Neuron (in vitro differentiated cells): Measurements from ENCODE around the gene NCKAP5.

ENCODE experiments used
- H2AFZ ChIP-seq: one replicate; pipeline ENCODE4 v1.6.1; 2013; ENCODE audit warnings: low read depth, mild to moderate bottlenecking, inconsistent platforms, low read length, moderate library complexity
- H3K27me3 ChIP-seq: one replicate; pipeline ENCODE4 v1.6.1; 2013; ENCODE audit warnings: low read length; ENCODE audit not compliant: insufficient read depth
- H3K36me3 ChIP-seq: one replicate; pipeline ENCODE4 v1.6.1; 2013; ENCODE audit warnings: low read length; ENCODE audit not compliant: insufficient read depth
- H3K4me1 ChIP-seq: one replicate; pipeline ENCODE4 v1.6.1; 2013; ENCODE audit warnings: low read length; ENCODE audit not compliant: insufficient read depth
- H3K4me3 ChIP-seq: 2 replicates; pipeline ENCODE4 v1.5.1; 2013; ENCODE audit warnings: mild to moderate bottlenecking, low read length, moderate library complexity
- H3K9me3 ChIP-seq: one replicate; pipeline ENCODE4 v1.6.1; 2013; ENCODE audit warnings: low read length

NCKAP5 gene

GRCh38 chr2:133497270-133497893 is 70.9 kb downstream of the NCKAP5 start:
- no peaks in the 10 kb centered on the region for H3K36me3 ChIP-seq
- no peaks in the 10 kb centered on the region for H3K27me3 ChIP-seq
- no peak overlapping the region for H2AFZ ChIP-seq
- H3K4me1 ChIP-seq: peaks cover 25% of the 10 kb centered on the region
- H3K4me3 ChIP-seq: no peak overlapping the region
- no peaks in the 10 kb centered on the region for H3K9me3 ChIP-seq

- Histone ChIP-seq H2AFZ (no peak overlapping the region), H3K4me3 (no peak overlapping the region), H3K4me1 (peaks cover 25% of the 10 kb centered on the region), H3K9me3 (no peaks in the 10 kb centered on the region), H3K27me3 (no peaks in the 10 kb centered on the region), H3K36me3 (no peaks in the 10 kb centered on the region)
Measured at GRCh38 chr2:133496501-133497269, 71.6 kb downstream of the NCKAP5 start.

GRCh38 chr2:133495226-133495625 is 73.0 kb downstream of the NCKAP5 start:
- H3K9me3 ChIP-seq: no peaks in the 10 kb centered on the region
- no peak overlapping the region for H3K4me3 ChIP-seq
- no peaks in the 10 kb centered on the region for H3K27me3 ChIP-seq
- H2AFZ ChIP-seq: no peak overlapping the region
- no peaks in the 10 kb centered on the region for H3K36me3 ChIP-seq
- peaks cover 19% of the 10 kb centered on the region for H3K4me1 ChIP-seq

- Histone ChIP-seq H2AFZ (no peak overlapping the region), H3K36me3 (no peaks in the 10 kb centered on the region), H3K9me3 (no peaks in the 10 kb centered on the region), H3K27me3 (no peaks in the 10 kb centered on the region), H3K4me1 (peaks cover 15% of the 10 kb centered on the region), H3K4me3 (no peak overlapping the region)
Measured at GRCh38 chr2:133492719-133493380, 75.4 kb downstream of the NCKAP5 start.

- no peaks in the 10 kb centered on the region for H3K36me3 ChIP-seq
Measured at GRCh38 chr2:133490411-133490980, 77.8 kb downstream of the NCKAP5 start.

GRCh38 chr2:133489641-133490410 is 78.4 kb downstream of the NCKAP5 start:
- H3K36me3 ChIP-seq: no peaks in the 10 kb centered on the region
- H2AFZ ChIP-seq: no peak overlapping the region
- H3K27me3 ChIP-seq: no peaks in the 10 kb centered on the region
- no peak overlapping the region for H3K4me3 ChIP-seq
- H3K9me3 ChIP-seq: no peaks in the 10 kb centered on the region
- peaks cover 11% of the 10 kb centered on the region for H3K4me1 ChIP-seq

More at GRCh38 chr2:133490411-133490980, 77.8 kb downstream of the NCKAP5 start:
- H2AFZ ChIP-seq: no peak overlapping the region
- H3K27me3 ChIP-seq: no peaks in the 10 kb centered on the region
- H3K9me3 ChIP-seq: no peaks in the 10 kb centered on the region
- peaks cover 11% of the 10 kb centered on the region for H3K4me1 ChIP-seq
- H3K4me3 ChIP-seq: no peak overlapping the region

GRCh38 chr2:133489146-133489545 is 79.1 kb downstream of the NCKAP5 start:
- no peaks in the 10 kb centered on the region for H3K36me3 ChIP-seq
- no peak overlapping the region for H2AFZ ChIP-seq
- no peak overlapping the region for H3K4me3 ChIP-seq
- H3K9me3 ChIP-seq: no peaks in the 10 kb centered on the region
- peaks cover 11% of the 10 kb centered on the region for H3K4me1 ChIP-seq
- H3K27me3 ChIP-seq: no peaks in the 10 kb centered on the region

- no peaks in the 10 kb centered on the region for H3K9me3 ChIP-seq
- H3K27me3 ChIP-seq: no peaks in the 10 kb centered on the region
- peaks cover 11% of the 10 kb centered on the region for H3K4me1 ChIP-seq
- no peaks in the 10 kb centered on the region for H3K36me3 ChIP-seq
- no peak overlapping the region for H2AFZ ChIP-seq
- no peak overlapping the region for H3K4me3 ChIP-seq
Measured at GRCh38 chr2:133486771-133487191, 81.5 kb downstream of the NCKAP5 start.

- Histone ChIP-seq H3K27me3 (no peaks in the 10 kb centered on the region), H2AFZ (no peak overlapping the region), H3K4me1 (peaks cover 11% of the 10 kb centered on the region), H3K36me3 (no peaks in the 10 kb centered on the region), H3K9me3 (no peaks in the 10 kb centered on the region), H3K4me3 (no peak overlapping the region)
Measured at GRCh38 chr2:133485868-133486267, 82.4 kb downstream of the NCKAP5 start.

GRCh38 chr2:133484784-133485183 is 83.5 kb downstream of the NCKAP5 start:
- no peaks in the 10 kb centered on the region for H3K36me3 ChIP-seq
- H3K4me3 ChIP-seq: no peak overlapping the region
- no peaks in the 10 kb centered on the region for H3K27me3 ChIP-seq
- H3K4me1 ChIP-seq: peaks cover 11% of the 10 kb centered on the region
- no peak overlapping the region for H2AFZ ChIP-seq
- H3K9me3 ChIP-seq: no peaks in the 10 kb centered on the region

- no peak overlapping the region for H3K4me3 ChIP-seq
- no peaks in the 10 kb centered on the region for H3K9me3 ChIP-seq
- no peak overlapping the region for H2AFZ ChIP-seq
- no peaks in the 10 kb centered on the region for H3K36me3 ChIP-seq
- H3K27me3 ChIP-seq: no peaks in the 10 kb centered on the region
- peaks cover 11% of the 10 kb centered on the region for H3K4me1 ChIP-seq
Measured at GRCh38 chr2:133484106-133484505, 84.2 kb downstream of the NCKAP5 start.

GRCh38 chr2:133483181-133483580 is 85.1 kb downstream of the NCKAP5 start:
- Histone ChIP-seq H3K27me3 (no peaks in the 10 kb centered on the region), H3K36me3 (no peaks in the 10 kb centered on the region), H3K4me1 (peaks cover 11% of the 10 kb centered on the region), H3K9me3 (no peaks in the 10 kb centered on the region), H2AFZ (no peak overlapping the region), H3K4me3 (no peak overlapping the region)
